Astrocyte (in vitro differentiated cells and primary cell): ENCODE results near the gene TENM4.

Experiments
- EZH2 ChIP-seq: IDR thresholded peaks from 2 replicates; pipeline ENCODE4 v1.6.1; 2012; ENCODE audit warnings: mild to moderate bottlenecking, low read length, inconsistent platforms; ENCODE audit not compliant: insufficient read depth
- TF ChIP-seq, protein P1 (sequence below): IDR thresholded peaks from 2 replicates; pipeline ENCODE4 v1.5.1; 2011; ENCODE audit warnings: low read depth, mild to moderate bottlenecking, inconsistent platforms, low read length, moderate library complexity; ENCODE audit not compliant: insufficient read depth

- TF ChIP-seq, protein P1, sequence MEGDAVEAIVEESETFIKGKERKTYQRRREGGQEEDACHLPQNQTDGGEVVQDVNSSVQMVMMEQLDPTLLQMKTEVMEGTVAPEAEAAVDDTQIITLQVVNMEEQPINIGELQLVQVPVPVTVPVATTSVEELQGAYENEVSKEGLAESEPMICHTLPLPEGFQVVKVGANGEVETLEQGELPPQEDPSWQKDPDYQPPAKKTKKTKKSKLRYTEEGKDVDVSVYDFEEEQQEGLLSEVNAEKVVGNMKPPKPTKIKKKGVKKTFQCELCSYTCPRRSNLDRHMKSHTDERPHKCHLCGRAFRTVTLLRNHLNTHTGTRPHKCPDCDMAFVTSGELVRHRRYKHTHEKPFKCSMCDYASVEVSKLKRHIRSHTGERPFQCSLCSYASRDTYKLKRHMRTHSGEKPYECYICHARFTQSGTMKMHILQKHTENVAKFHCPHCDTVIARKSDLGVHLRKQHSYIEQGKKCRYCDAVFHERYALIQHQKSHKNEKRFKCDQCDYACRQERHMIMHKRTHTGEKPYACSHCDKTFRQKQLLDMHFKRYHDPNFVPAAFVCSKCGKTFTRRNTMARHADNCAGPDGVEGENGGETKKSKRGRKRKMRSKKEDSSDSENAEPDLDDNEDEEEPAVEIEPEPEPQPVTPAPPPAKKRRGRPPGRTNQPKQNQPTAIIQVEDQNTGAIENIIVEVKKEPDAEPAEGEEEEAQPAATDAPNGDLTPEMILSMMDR = no peak
- no peak for TF ChIP-seq EZH2
Observed at GRCh38 chr11:79466411-79466810, 25.6 kb upstream of the TENM4 start.
